Right lobe of liver (tissue), 6 donors: ENCODE results near the gene NEK2. TPM values are rescaled to one million over a fixed set of nuclear protein-coding genes. Genes with fewer than 3 reads are reported as not detected.

Experiments
- ATAC-seq, 4 donors: fragments of 200-7000 bp; cut with Tn5 transposase; one replicate each; pipeline ENCODE4 v1.9.1; 2020; ENCODE audit warnings: mild to moderate bottlenecking in 4 of 4, moderate library complexity in 4 of 4
- DNase-seq, 3 donors: peaks; one replicate each; pipeline ENCODE4 v3.0.0-alpha.2; 2020
- H3K27ac ChIP-seq, 3 donors: fragments of 200-600 bp; one replicate each; pipeline ENCODE4 v1.8.0; 2022
- H3K27me3 ChIP-seq, 2 donors: fragments of 200-600 bp; one replicate each; pipeline ENCODE4 v1.8.0; 2022
- H3K36me3 ChIP-seq, 4 donors: fragments of 200-600 bp; sonication (generic) in 1 of 4; one replicate each; pipeline versions ENCODE4 v1.5.1 to v1.8.0; 2017 to 2022; ENCODE audit warnings: control low read depth in 1 of 4
- H3K4me1 ChIP-seq, 4 donors: fragments of 200-600 bp; sonication (generic) in 1 of 4; one replicate each; pipeline versions ENCODE4 v1.5.1 to v1.8.0; 2017 to 2022; ENCODE audit warnings: control low read depth in 1 of 4
- H3K4me3 ChIP-seq, 3 donors: fragments of 200-600 bp; one replicate each; pipeline ENCODE4 v1.8.0; 2022
- H3K9me3 ChIP-seq, 4 donors: fragments of 200-600 bp; sonication (generic) in 1 of 4; one replicate each; pipeline versions ENCODE4 v1.5.1 to v1.8.0; 2017 to 2022; ENCODE audit warnings: control low read depth in 1 of 4
- CTCF ChIP-seq, 4 donors: fragments of 200-600 bp in 3 of 4; fragments of 450-650 bp in 1 of 4; IDR thresholded peaks; one replicate each; pipeline versions ENCODE4 v1.5.1 to v1.8.0; 2016 to 2022; ENCODE audit warnings: antibody characterized with exemption in 4 of 4, mild to moderate bottlenecking in 2 of 4
- POLR2A ChIP-seq: fragments of 450-650 bp; IDR thresholded peaks from one replicate; pipeline ENCODE4 v1.6.1; 2017; ENCODE audit warnings: antibody characterized with exemption, mild to moderate bottlenecking
- WGBS: methylation state at CpG from one replicate; pipeline ENCODE4 v1.1.6; 2018; ENCODE audit warnings: low coverage, low lambda C conversion rate; ENCODE audit not compliant: insufficient coverage; ENCODE audit errors: missing lambda C conversion rate; 5-methylcytosine and 5-hydroxymethylcytosine counted together
- intact Hi-C, 2 donors: fragments of 100-400 bp; cut with DNase I; formaldehyde crosslinking; loops; one replicate each; pipeline versions ENCODE4 v1.11.2 to v1.14.1; 2022
- total RNA-seq, 6 experiments: library from RNA; depleted of rRNA in 2 of 6; stranded (reverse); fragments of >200 nt in 2 of 6; fragmentation: NEBNext Ultra II Directional in 3 of 6; extraction: Animal tissue kit (Norgen Biotek cat#: 25700) in 3 of 6; gene quantifications; one replicate each; pipeline versions ENCODE4 v1.1.0 to v1.2.4, GENCODE V29; 2016 to 2023
- donor health status: DM: no; HTN: yes; CAD: no.
- donor health status: DM: no; HTN: no; CAD: no.
- donor health status: DM: no; HTN: no; CAD: no.
- donor health status: DM: no; HTN: yes; CAD: no.
- donor health status: DM: no; HTN: yes; CAD: no.

NEK2 gene
- total RNA-seq, 6 experiments from 2014 or later: 0.22 to 0.80 (median 0.50) TPM; not detected in 1

GRCh38 chr1:211687462-211688215 is 12.2 kb upstream of the NEK2 start:
- 68% methylated on average over 11 of the region's 16 CpGs for WGBS
- no peak for DNase-seq
- no peaks in the 10 kb centered on the region for H3K9me3 ChIP-seq
- H3K27ac ChIP-seq: peak overlapping the region in 1 of 3 donors; percentile 53
- H3K4me3 ChIP-seq: peak overlapping the region in 2 of 3 donors; percentile 27 to 29
- H3K4me1 ChIP-seq: no peaks in the 10 kb centered on the region
- no peaks in the 10 kb centered on the region for H3K27me3 ChIP-seq
- intact Hi-C loops: loop anchor here in 1 of 2 donors (10.0 kb wide), 2 partner anchors 147 to 347 kb away; partner anchors contain the start of genes DTL, INTS7 and LPGAT1
- no peaks in the 10 kb centered on the region for H3K36me3 ChIP-seq
- TF ChIP-seq POLR2A (no peak), CTCF (IDR thresholded peaks at IDR 0.05) (no peak)
- ATAC-seq: no peak

- Histone ChIP-seq H3K4me3 (no peak overlapping the region), H3K27me3 (no peaks in the 10 kb centered on the region), H3K9me3 (no peaks in the 10 kb centered on the region), H3K36me3 (no peaks in the 10 kb centered on the region), H3K27ac (no peak overlapping the region), H3K4me1 (no peaks in the 10 kb centered on the region)
- no peak for DNase-seq
- intact Hi-C loops: loop anchor here in 1 of 2 donors (10.0 kb wide), 2 partner anchors 149 to 349 kb away; partner anchors contain the start of genes DTL, INTS7 and LPGAT1
- ATAC-seq: no peak
- TF ChIP-seq CTCF (IDR thresholded peaks at IDR 0.05) (no peak), POLR2A (no peak)
- WGBS: 100% methylated on average over 2 of the region's 7 CpGs
These were observed 10.4 kb upstream of the NEK2 start for GRCh38 chr1:211685823-211686222.

GRCh38 chr1:211684791-211685190 is 9.4 kb upstream of the NEK2 start:
- DNase-seq: no peak
- intact Hi-C loops: loop anchor here in 1 of 2 donors (10.0 kb wide), 2 partner anchors 150 to 350 kb away; partner anchors contain the start of genes DTL, INTS7 and LPGAT1
- TF ChIP-seq CTCF (IDR thresholded peaks at IDR 0.05) (no peak), POLR2A (no peak)
- 89% methylated on average over 3 of the region's 3 CpGs for WGBS
- no peaks in the 10 kb centered on the region for H3K9me3 ChIP-seq
- H3K36me3 ChIP-seq: no peaks in the 10 kb centered on the region
- H3K4me3 ChIP-seq: no peak overlapping the region
- no peaks in the 10 kb centered on the region for H3K27me3 ChIP-seq
- ATAC-seq: no peak
- H3K27ac ChIP-seq: no peak overlapping the region
- H3K4me1 ChIP-seq: no peaks in the 10 kb centered on the region

- Histone ChIP-seq H3K27ac (no peak overlapping the region), H3K9me3 (no peaks in the 10 kb centered on the region), H3K4me3 (no peak overlapping the region), H3K27me3 (no peaks in the 10 kb centered on the region), H3K4me1 (no peaks in the 10 kb centered on the region), H3K36me3 (no peaks in the 10 kb centered on the region)
- intact Hi-C loops: loop anchor here in 1 of 2 donors (10.0 kb wide), 2 partner anchors 150 to 350 kb away; partner anchors contain the start of genes DTL, INTS7 and LPGAT1
- TF ChIP-seq CTCF (IDR thresholded peaks at IDR 0.05): no peak
- TF ChIP-seq POLR2A: no peak
- ATAC-seq (no peak), DNase-seq (no peak)
- 76% methylated on average over 3 of the region's 3 CpGs for WGBS
These were observed 8.9 kb upstream of the NEK2 start for GRCh38 chr1:211684331-211684730.
